Activated naive CD8-positive, alpha-beta T cell (primary cell): ENCODE results near the gene ADAMTS20.

Experiments
- H3K27ac Mint-ChIP-seq: one replicate; pipeline ENCODE4 v1.8.0; 2021; ENCODE audit warnings: mixed read lengths
- H3K27me3 Mint-ChIP-seq: one replicate; pipeline ENCODE4 v1.8.0; 2021; ENCODE audit warnings: mixed read lengths
- H3K36me3 Mint-ChIP-seq: one replicate; pipeline ENCODE4 v1.8.0; 2021; ENCODE audit warnings: mixed read lengths
- H3K4me1 Mint-ChIP-seq: one replicate; pipeline ENCODE4 v1.8.0; 2021; ENCODE audit warnings: low read depth, mixed read lengths
- H3K4me3 Mint-ChIP-seq: one replicate; pipeline ENCODE4 v1.8.0; 2021; ENCODE audit warnings: mild to moderate bottlenecking, mixed read lengths
- H3K9me3 Mint-ChIP-seq: one replicate; pipeline ENCODE4 v1.8.0; 2021; ENCODE audit warnings: low read depth, mixed read lengths

The ADAMTS20 gene

GRCh38 chr12:43331935-43332334, 220.1 kb downstream of the ADAMTS20 start:
- Mint-ChIP-seq H3K9me3 (peaks cover 5% of the 10 kb centered on the region), H3K27me3 (no peaks in the 10 kb centered on the region), H3K4me3 (no peak overlapping the region), H3K36me3 (no peaks in the 10 kb centered on the region), H3K27ac (no peak overlapping the region), H3K4me1 (no peaks in the 10 kb centered on the region)

GRCh38 chr12:43329375-43329774, 222.6 kb downstream of the ADAMTS20 start:
- no peaks in the 10 kb centered on the region for H3K27me3 Mint-ChIP-seq
- H3K4me3 Mint-ChIP-seq, result no peak overlapping the region
- no peaks in the 10 kb centered on the region for H3K36me3 Mint-ChIP-seq
- H3K27ac Mint-ChIP-seq, result no peak overlapping the region
- peaks cover 5% of the 10 kb centered on the region for H3K9me3 Mint-ChIP-seq
- H3K4me1 Mint-ChIP-seq, result no peaks in the 10 kb centered on the region

DNA sequence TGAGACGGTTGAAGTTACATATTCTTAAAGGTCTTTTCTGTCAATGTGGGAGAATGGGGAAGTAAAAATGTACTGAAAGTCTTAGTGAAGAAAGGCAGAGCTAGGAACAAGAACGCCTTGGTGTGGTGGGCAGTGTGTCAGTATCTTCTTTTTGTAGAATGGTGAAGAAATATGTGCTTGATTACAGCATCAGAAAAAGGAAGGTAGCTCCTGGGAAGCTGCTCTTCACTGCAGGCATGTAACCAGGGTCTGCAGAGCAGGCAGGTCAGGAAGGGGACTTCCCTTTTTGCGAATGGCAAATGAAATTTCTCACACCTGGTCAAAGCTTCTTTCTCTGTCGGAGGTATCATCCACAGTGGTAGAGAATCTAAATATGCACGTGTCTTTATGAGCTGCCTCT, 226.2 kb downstream of the ADAMTS20 start:
- Mint-ChIP-seq H3K4me3 (no peak overlapping the region), H3K4me1 (no peaks in the 10 kb centered on the region), H3K36me3 (no peaks in the 10 kb centered on the region)

GRCh38 chr12:43320281-43320680, 231.7 kb downstream of the ADAMTS20 start:
- Mint-ChIP-seq H3K36me3 (no peaks in the 10 kb centered on the region), H3K4me1 (no peaks in the 10 kb centered on the region)

More for the DNA sequence above, 226.2 kb downstream of the ADAMTS20 start:
- H3K27ac Mint-ChIP-seq, result no peak overlapping the region
- peaks cover 5% of the 10 kb centered on the region for H3K9me3 Mint-ChIP-seq
- H3K27me3 Mint-ChIP-seq, result no peaks in the 10 kb centered on the region

DNA sequence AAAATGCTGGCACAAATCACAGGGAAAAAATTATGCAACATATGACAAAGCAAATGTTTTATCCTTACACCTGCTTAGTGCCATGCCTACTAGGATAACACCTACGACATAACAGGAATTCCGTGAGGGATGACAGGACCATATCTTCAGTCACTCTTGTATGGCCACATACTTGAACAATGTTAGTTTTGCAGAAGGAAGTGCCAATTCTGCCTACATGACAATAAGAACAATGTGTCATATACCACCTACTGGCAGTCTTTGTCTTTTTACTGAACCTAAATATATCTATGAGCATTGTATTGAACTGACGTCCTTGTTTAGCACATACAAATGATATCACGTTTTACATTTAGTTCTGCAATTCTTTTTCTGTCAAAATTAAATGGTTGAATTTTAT, 234.0 kb downstream of the ADAMTS20 start:
- Mint-ChIP-seq H3K4me3 (no peak overlapping the region), H3K9me3 (no peaks in the 10 kb centered on the region)

More at GRCh38 chr12:43320281-43320680, 231.7 kb downstream of the ADAMTS20 start:
- H3K27ac Mint-ChIP-seq, result no peak overlapping the region
- no peak overlapping the region for H3K4me3 Mint-ChIP-seq
- no peaks in the 10 kb centered on the region for H3K9me3 Mint-ChIP-seq
- no peaks in the 10 kb centered on the region for H3K27me3 Mint-ChIP-seq

GRCh38 chr12:43317156-43317555, 234.8 kb downstream of the ADAMTS20 start:
- Mint-ChIP-seq H3K4me3 (no peak overlapping the region), H3K36me3 (no peaks in the 10 kb centered on the region), H3K4me1 (no peaks in the 10 kb centered on the region), H3K27ac (no peak overlapping the region), H3K9me3 (no peaks in the 10 kb centered on the region), H3K27me3 (no peaks in the 10 kb centered on the region)

More for the DNA sequence above, 234.0 kb downstream of the ADAMTS20 start:
- H3K4me1 Mint-ChIP-seq, result no peaks in the 10 kb centered on the region
- H3K36me3 Mint-ChIP-seq, result no peaks in the 10 kb centered on the region
- H3K27ac Mint-ChIP-seq, result no peak overlapping the region
- no peaks in the 10 kb centered on the region for H3K27me3 Mint-ChIP-seq

DNA sequence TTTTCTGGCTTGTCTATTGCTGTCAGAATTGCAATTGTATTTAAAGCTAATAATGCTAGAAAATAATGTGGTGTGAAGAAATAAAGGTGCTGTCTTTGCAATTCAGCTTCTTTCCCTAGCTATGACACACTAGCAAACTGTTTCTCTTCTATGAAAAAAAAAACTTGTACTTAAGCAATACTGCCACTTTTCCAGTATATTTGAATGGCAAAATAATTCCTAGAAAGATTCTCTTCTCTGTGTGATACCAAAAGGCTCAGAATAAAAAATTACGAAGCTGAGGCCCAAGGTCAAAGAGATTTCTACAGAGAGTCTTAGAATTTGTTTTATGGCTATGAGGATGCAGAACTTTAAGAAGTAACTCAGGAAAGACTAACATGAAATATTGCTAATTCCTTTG, 235.5 kb downstream of the ADAMTS20 start:
- no peak overlapping the region for H3K4me3 Mint-ChIP-seq
- H3K36me3 Mint-ChIP-seq, result no peaks in the 10 kb centered on the region
- H3K27ac Mint-ChIP-seq, result no peak overlapping the region
- H3K9me3 Mint-ChIP-seq, result no peaks in the 10 kb centered on the region
- no peaks in the 10 kb centered on the region for H3K27me3 Mint-ChIP-seq
- no peaks in the 10 kb centered on the region for H3K4me1 Mint-ChIP-seq

DNA sequence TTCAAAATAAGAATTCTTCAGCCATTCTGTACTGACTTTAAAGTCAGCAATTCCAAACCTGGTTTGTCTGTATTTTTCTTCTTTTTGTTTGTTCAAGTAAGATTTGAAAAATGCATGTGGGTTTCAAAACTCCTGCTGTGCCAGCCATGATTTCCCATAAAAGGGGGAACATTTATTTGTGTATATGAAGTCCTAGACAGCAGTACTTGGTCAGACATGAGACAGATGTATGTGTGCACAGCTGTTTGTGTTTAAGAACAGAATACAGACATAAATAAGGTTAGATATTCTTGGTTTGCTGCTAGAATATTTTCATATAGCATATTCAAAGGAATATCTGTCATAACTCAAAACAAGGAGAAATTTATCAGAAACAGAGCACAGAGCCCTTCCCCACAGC, 236.0 kb downstream of the ADAMTS20 start:
- no peak overlapping the region for H3K4me3 Mint-ChIP-seq
- H3K27ac Mint-ChIP-seq, result no peak overlapping the region
- H3K4me1 Mint-ChIP-seq, result no peaks in the 10 kb centered on the region
- no peaks in the 10 kb centered on the region for H3K9me3 Mint-ChIP-seq
- H3K36me3 Mint-ChIP-seq, result no peaks in the 10 kb centered on the region
- H3K27me3 Mint-ChIP-seq, result no peaks in the 10 kb centered on the region

GRCh38 chr12:43312991-43313505, 239.0 kb downstream of the ADAMTS20 start:
- no peaks in the 10 kb centered on the region for H3K36me3 Mint-ChIP-seq
- H3K27ac Mint-ChIP-seq, result no peak overlapping the region
- no peaks in the 10 kb centered on the region for H3K9me3 Mint-ChIP-seq
- H3K4me3 Mint-ChIP-seq, result no peak overlapping the region
- H3K4me1 Mint-ChIP-seq, result no peaks in the 10 kb centered on the region
- H3K27me3 Mint-ChIP-seq, result no peaks in the 10 kb centered on the region

GRCh38 chr12:43310596-43310995, 241.4 kb downstream of the ADAMTS20 start:
- H3K36me3 Mint-ChIP-seq, result no peaks in the 10 kb centered on the region
- no peaks in the 10 kb centered on the region for H3K27me3 Mint-ChIP-seq
- H3K4me1 Mint-ChIP-seq, result no peaks in the 10 kb centered on the region
- H3K9me3 Mint-ChIP-seq, result no peaks in the 10 kb centered on the region
- no peak overlapping the region for H3K27ac Mint-ChIP-seq
- H3K4me3 Mint-ChIP-seq, result no peak overlapping the region

GRCh38 chr12:43309959-43310358, 242.0 kb downstream of the ADAMTS20 start:
- no peaks in the 10 kb centered on the region for H3K4me1 Mint-ChIP-seq
- no peaks in the 10 kb centered on the region for H3K36me3 Mint-ChIP-seq
- H3K4me3 Mint-ChIP-seq, result no peak overlapping the region
- H3K9me3 Mint-ChIP-seq, result no peaks in the 10 kb centered on the region
- H3K27ac Mint-ChIP-seq, result no peak overlapping the region
- no peaks in the 10 kb centered on the region for H3K27me3 Mint-ChIP-seq

GRCh38 chr12:43308776-43309175, 243.2 kb downstream of the ADAMTS20 start:
- Mint-ChIP-seq H3K27me3 (no peaks in the 10 kb centered on the region), H3K36me3 (no peaks in the 10 kb centered on the region), H3K9me3 (peaks cover 4% of the 10 kb centered on the region), H3K27ac (no peak overlapping the region), H3K4me1 (no peaks in the 10 kb centered on the region), H3K4me3 (no peak overlapping the region)

- Mint-ChIP-seq H3K9me3 (peaks cover 4% of the 10 kb centered on the region), H3K27ac (no peak overlapping the region), H3K4me3 (no peak overlapping the region), H3K36me3 (no peaks in the 10 kb centered on the region), H3K27me3 (no peaks in the 10 kb centered on the region), H3K4me1 (no peaks in the 10 kb centered on the region)
Measured at GRCh38 chr12:43307126-43307525, 244.9 kb downstream of the ADAMTS20 start.

- Mint-ChIP-seq H3K27ac (no peak overlapping the region), H3K9me3 (peaks cover 4% of the 10 kb centered on the region), H3K36me3 (no peaks in the 10 kb centered on the region), H3K4me3 (no peak overlapping the region), H3K4me1 (no peaks in the 10 kb centered on the region), H3K27me3 (no peaks in the 10 kb centered on the region)
Measured at GRCh38 chr12:43306066-43306465, 245.9 kb downstream of the ADAMTS20 start.

GRCh38 chr12:43305065-43305464, 246.9 kb downstream of the ADAMTS20 start:
- Mint-ChIP-seq H3K9me3 (peaks cover 4% of the 10 kb centered on the region), H3K36me3 (no peaks in the 10 kb centered on the region), H3K4me1 (no peaks in the 10 kb centered on the region), H3K4me3 (no peak overlapping the region), H3K27me3 (no peaks in the 10 kb centered on the region), H3K27ac (no peak overlapping the region)
